ENCODE data around the gene EML5.

DNA sequence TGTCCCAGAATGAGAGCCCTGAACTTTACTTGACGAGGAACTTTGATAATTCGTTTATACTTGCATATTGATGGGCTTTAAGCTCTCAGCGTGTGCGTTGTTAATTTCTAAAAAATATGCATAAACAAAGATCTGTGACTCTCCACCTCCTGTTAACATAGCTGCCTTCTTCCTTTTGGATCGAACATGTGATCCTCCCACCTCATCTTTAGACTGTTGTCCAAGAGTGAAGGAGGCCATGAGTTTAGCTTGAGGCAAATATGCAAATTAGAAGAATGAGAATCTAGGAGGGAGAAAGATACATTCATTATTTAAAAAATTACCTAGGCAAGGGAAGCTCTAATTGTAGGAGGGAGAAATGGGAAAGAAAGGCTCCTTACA is 32.3 kb upstream of the EML5 start:
- TF ChIP-seq, protein P1, sequence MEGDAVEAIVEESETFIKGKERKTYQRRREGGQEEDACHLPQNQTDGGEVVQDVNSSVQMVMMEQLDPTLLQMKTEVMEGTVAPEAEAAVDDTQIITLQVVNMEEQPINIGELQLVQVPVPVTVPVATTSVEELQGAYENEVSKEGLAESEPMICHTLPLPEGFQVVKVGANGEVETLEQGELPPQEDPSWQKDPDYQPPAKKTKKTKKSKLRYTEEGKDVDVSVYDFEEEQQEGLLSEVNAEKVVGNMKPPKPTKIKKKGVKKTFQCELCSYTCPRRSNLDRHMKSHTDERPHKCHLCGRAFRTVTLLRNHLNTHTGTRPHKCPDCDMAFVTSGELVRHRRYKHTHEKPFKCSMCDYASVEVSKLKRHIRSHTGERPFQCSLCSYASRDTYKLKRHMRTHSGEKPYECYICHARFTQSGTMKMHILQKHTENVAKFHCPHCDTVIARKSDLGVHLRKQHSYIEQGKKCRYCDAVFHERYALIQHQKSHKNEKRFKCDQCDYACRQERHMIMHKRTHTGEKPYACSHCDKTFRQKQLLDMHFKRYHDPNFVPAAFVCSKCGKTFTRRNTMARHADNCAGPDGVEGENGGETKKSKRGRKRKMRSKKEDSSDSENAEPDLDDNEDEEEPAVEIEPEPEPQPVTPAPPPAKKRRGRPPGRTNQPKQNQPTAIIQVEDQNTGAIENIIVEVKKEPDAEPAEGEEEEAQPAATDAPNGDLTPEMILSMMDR (IDR thresholded peaks at IDR 0.05): no peak
- no peak for TF ChIP-seq EP300 (IDR thresholded peaks at IDR 0.05)
